GM21447 (cell line): ENCODE data around the gene LAMTOR5.
A peak's percentile ranks its signal among the peaks of the same experiment; 100 is the strongest.

ENCODE experiments used
- ATAC-seq: cut with Tn5 transposase; IDR thresholded peaks from one replicate; pipeline ENCODE4 v1.9.1; 2021; ENCODE audit not compliant: unreplicated experiment

The LAMTOR5 gene

GRCh38 chr1:110390692-110391245, 16.7 kb downstream of the LAMTOR5 start, which contains the start of gene SLC16A4:
Gene SLC16A4 (minus strand): TSS chr1:110391026. CDS start chr1:110389323, 1,703 bp downstream.
- ATAC-seq, result no peak

GRCh38 chr1:110390096-110390495, 17.4 kb downstream of the LAMTOR5 start:
- ATAC-seq, result no peak

GRCh38 chr1:110387048-110387754, 20.3 kb downstream of the LAMTOR5 start:
- ATAC-seq, result no peak

GRCh38 chr1:110385369-110385768, 22.1 kb downstream of the LAMTOR5 start:
- ATAC-seq, result no peak

- peak; percentile 73 for ATAC-seq
These were observed 22.7 kb downstream of the LAMTOR5 start for GRCh38 chr1:110384581-110385321.

GRCh38 chr1:110383251-110383990, 24.1 kb downstream of the LAMTOR5 start:
- no peak for ATAC-seq

GRCh38 chr1:110380672-110381283, 26.7 kb downstream of the LAMTOR5 start:
- ATAC-seq, result no peak

GRCh38 chr1:110375490-110375889, 32.0 kb downstream of the LAMTOR5 start:
- ATAC-seq, result no peak

GRCh38 chr1:110370827-110371226, 36.7 kb downstream of the LAMTOR5 start:
- no peak for ATAC-seq

GRCh38 chr1:110364221-110364620, 43.3 kb downstream of the LAMTOR5 start:
- ATAC-seq, result no peak

- ATAC-seq, result no peak
These were observed 45.6 kb downstream of the LAMTOR5 start for GRCh38 chr1:110361856-110362255.

- ATAC-seq, result no peak
These were observed 47.1 kb downstream of the LAMTOR5 start for GRCh38 chr1:110360431-110360830.

GRCh38 chr1:110356379-110356778, 51.1 kb downstream of the LAMTOR5 start:
- no peak for ATAC-seq

GRCh38 chr1:110355321-110355720, 52.2 kb downstream of the LAMTOR5 start:
- ATAC-seq, result no peak
